GM18526 (cell line): ENCODE data around the gene FBXW4.

Source experiments
- POLR2A ChIP-seq: IDR thresholded peaks from 3 replicates; pipeline ENCODE4 v1.6.1; 2011; ENCODE audit not compliant: insufficient read length; ENCODE audit errors: extremely low read depth

Gene FBXW4

DNA sequence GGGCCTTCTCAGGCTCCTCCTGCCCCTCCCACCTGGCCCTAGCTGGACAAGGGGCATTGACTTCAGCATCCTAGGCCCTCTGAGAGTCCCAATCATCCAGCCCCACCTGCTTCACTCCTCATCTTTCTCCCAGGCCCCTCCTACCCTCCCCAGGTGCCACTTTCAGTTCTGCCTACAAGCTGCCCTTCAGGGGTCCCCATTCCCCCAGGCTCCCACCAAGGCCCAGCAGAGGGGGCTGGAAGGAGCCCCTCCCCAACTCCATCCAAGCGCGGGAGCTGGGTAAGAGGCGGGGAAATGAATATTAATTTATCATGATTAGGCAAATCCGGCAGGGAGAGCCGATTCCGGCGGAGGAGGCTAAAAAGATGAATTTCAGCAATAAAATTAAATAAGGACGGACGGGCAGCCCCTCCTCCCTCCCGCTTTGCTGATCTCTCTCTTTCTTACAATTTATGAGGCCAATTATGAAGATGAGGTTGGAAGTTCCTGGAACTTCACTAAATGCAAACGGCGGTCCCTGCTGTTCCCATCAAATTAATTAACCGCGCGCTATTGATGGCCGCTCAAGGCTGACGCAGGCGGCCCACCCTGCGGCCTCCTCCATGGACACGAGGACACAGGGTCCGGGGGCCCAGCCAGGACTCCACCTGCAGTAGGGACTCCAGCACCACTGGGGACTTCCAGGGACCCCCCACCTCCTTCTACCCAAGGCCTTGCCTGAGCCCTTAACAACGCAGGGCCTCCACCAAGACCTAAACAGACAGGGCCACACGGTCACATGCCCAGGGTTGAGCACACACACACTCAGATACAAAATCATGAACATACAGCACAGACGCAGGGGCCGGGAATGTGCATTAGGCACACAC is 120.9 kb downstream of the FBXW4 start:
- no peak for TF ChIP-seq POLR2A

DNA sequence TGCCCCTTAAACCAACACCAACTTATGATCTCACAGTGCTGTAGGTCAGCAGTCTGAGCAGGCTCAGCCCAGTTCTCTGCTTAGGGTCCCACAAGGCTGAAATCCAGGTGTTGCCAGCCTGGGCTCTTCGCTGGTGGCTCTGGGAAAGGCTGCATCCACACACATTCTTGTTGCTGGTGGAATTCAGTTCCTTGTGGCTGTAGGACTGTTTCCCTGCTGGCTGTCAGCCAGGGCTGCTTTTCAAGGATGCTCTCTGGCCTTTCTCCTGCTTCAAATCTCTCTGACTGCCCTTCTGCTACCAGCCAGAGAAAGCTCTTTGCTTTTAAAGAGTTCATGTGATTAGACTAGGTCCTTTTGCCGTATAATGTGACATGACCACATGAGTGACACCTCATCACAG is 122.2 kb downstream of the FBXW4 start:
- TF ChIP-seq POLR2A: no peak

DNA sequence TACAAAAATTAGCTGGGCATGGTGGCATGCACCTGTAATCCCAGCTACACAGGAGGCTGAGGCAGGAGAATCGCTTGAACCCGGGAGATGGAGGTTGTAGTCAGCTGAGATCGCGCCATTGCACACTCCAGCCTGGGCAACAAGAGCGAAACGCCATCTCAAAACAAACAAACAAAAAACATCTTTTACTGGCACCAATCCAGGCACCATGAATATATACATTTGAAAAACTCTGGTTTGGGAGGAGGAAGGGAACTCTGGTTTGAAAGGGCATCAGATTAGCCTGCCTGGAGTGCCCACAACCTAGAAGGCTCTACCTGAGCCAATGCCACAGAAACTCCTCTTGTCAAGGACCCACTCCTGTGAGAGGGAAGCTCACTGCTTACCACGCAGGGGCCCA is 122.8 kb downstream of the FBXW4 start:
- TF ChIP-seq POLR2A: no peak

DNA sequence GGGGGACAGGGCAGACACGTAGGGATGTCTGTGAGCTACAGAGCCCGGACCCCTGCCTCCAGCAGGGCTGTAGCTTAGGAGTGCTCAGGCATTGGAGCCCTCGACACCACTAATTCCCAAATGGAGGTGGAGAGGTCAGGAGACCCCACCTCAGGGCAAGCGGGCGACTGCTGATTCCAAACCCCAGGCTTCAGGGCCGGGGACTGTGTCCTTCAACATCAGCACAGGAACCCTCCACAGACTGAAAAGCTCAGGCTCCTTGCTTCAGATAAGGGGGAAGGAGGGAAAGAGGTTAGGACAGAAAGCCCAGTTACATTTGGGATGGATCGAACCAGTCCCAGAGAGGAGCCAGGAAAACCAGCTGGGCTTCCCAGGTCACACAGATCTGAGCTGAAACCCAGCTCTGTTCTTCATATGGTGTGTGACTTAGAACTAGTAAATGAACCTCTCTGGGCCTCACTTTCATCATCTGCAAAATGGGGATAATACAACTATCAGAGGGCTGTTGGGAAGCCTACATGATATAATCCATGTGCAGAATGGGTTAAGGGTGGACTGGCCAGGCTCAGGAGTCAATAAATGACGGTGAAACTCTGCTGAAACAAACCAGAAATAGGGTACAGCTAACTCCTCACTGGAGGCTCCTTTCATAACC is 123.6 kb downstream of the FBXW4 start:
- no peak for TF ChIP-seq POLR2A

DNA sequence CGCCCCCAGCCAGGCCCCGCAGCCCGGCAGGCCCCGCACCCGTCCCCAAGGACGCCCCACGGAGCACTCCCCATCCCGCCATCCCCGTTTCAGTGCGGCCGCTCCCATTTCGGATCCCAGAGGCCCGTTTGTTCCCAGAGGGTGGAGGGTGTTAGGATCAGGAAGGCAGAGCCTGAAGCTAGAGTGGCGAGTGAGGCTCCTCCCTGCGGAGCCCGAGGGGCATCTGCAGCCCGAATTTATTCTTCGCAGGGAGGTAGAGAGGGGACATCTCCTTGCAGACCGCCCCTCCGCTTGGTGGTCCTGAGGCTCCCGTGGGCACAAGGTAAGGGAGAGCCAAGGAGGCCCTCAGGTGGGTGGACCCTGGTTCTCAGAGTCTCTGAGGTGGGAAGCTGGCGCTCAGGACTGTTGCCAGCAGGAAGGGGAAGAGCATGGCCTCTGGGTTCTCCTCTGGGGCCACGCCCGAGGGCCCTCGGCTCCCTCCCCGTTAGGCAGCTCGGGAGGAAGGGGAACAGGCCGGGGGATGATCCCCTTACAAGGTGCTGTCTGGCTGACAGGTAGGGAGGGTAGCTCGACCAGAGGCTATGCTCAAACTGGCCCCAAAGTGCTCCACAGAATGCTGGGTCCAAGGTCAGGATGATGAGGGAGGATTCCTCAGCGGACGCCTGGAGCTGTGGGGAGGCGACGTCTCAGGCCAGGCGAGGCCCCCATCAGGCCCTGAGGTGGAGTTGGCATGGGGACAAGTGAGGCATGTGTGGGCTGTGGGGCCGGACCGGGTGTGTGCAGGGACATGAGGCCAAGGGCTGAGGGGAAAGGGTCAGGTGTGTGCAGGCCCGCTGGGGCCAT is 124.3 kb downstream of the FBXW4 start:
- TF ChIP-seq POLR2A: no peak

DNA sequence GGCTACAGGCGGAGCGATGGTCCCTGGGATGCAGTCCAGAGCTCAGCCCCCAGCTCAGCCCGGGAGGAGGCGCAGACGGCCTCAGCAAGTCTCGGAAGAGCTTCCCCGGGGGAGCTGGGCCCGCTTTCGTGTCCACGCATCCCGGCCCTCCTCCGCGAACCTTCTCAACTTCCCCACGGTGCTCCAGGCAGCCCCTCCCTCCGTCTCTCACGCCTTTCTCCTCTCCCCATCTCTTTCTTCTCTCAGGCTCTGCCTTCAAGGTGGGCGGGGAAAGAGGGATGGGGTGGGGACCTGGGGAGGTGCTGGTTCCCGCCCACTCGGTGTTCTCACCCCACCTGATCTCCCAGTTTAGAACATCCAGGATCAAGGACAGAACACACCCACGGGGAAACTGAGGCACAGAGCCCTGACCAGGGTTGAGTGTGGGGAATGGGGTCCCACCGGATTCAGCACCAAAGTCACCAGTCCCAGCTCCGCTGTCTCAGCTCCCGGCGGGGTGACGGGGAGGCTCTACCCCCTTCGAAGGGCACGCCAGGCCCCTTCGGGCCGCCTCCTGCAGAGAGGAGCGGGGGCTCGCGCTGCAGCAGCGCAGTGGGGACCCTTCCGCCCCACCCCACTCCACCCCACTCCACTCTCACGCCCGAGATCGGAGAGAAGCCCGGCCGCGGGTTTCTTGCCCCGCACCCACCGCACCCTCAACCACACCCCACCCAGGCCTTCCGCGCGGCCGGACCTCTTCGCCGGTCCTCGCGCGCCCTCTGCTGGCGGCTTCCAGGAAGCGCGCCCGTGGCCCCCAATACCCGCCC is 125.1 kb downstream of the FBXW4 start:
- no peak for TF ChIP-seq POLR2A

DNA sequence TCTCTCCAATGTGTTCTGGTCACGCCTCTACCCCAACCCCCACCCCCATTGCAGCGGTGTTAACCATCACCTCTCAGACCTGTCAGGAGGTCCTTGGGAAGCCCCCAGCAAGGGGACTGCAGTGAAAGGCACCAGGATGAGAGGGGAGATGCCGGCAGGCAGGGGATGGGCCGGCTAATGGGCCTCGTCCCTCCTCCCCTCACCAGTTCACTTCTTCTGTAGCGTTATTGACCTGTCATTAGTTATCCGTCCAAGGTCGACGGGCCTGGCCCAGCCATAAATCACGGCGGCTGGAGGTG is 125.7 kb downstream of the FBXW4 start:
- TF ChIP-seq POLR2A: no peak

DNA sequence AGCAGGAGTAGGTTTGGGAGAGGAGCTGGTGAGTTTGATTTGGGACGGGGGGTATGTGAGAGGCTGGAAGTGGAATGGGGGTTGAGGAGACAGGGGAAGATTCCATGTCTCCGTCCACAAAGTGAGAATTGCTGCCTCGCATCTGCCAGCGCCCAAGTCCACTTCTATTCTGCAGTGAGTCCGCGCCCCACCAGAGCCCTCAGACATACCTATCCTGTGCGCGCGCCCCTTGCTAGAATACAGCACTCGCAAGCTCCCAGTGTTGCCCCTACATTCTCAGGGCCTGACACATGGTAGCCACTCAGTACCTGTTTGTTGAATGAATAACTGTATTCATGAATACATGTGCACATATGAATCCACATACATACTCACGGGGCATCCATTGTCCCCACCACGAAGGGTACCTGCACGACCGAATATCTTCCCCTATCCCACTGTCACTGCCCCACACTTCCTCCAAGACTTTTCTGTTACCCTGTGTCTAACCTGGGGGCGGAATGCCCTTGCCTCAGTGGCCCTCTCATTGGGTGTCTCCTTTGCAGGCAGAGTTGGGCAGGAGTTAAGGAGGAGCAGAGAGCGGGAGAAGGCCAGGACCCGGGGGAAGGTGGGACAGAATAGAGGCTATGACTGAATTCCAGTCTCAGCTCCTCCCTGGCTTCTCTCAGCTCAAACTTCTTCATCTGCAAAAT is 126.8 kb downstream of the FBXW4 start:
- TF ChIP-seq POLR2A: no peak

DNA sequence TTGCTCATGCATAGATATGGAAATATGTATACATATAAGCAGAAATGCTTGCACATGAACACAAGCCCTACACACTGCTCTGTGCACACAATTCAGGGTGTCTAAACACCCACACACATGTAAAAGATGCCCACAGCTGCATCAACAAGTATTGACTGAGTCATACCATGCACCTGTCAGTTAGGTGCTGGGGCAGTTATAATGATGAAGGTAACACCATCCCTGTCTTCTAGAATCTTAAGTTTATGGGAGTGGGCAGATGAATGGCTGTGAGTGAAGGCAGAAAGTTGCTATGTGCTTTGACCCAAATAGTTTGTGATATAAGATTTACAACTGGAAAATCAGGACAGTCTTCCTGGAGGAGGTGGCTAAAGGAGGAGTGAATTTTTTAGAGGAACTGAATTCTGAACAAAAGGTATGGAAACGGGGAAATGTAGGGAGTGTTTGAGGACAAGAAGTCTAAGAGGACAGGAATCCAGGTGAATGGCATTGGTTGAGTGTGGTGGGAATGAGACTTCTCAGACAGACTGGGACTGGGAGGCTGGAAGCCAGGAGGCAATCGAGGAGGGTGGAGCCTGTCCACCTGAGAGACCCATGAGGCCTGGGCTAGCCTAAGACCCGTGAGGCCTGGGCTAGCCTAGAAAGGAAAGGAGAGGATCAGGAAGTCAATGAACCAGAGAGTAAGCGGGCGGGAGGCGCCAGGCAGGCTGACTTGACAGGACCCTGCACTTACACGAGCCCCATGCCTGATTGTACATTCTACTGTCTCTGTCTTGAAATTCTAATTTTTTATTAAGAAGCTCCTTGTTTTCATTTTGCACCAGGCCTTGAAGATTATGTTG is 127.6 kb downstream of the FBXW4 start:
- TF ChIP-seq POLR2A: no peak

DNA sequence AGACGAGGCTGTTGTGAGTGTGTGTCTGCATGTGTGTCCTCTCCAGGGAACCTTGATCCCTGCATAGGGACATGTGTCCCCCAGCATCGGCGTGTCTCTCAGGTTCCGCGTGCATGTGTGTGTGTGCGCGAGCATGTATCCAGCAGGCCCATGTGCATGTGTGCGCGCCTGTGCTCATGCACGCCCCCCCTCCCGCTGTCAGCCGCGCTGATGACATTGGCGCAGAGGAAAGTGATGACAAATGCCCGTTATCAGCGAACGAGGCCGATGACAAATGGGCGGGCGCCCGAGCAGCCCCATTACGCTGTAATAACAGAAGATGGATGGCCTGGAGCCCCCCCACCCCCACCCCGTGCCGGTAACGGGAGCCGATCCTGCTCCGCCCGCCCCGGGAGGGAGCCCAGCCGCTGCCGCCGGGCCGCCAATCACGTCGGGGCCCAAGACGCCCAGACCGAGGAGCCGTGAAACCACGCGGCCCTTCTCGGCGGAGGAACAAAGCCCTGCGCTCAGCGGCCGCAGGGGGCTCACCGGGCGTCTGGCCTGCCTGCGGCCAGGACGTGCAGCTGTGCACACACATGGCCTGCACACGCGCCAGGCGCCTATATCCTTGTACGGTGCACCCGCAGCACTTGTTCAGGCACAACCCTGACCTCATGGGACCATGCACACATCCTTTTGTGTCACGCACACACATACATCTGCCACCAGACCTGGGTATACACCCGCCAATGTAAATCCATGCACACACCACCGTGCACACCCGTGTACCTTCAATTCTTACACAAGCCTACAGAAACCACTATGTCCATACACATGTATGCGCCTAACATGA is 128.4 kb downstream of the FBXW4 start:
- TF ChIP-seq POLR2A: no peak

DNA sequence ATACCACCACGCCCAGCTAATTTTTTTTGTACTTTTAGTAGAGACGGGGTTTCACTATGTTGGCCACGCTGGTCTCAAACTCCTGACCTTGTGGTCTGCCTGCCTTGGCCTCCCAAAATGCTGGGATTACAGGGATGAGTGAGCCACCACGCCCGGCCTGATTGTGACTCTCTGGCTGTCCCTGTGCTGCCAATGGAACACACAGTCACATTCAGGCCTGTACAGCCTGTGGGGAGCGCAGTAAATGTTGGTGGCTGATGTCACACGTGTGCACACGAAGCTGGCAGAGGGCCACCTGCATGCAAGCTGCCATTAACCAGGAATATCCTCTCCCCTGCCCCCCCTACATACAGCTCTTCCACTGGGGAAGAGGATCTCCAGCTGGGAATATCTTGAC is 129.0 kb downstream of the FBXW4 start:
- TF ChIP-seq POLR2A: no peak

DNA sequence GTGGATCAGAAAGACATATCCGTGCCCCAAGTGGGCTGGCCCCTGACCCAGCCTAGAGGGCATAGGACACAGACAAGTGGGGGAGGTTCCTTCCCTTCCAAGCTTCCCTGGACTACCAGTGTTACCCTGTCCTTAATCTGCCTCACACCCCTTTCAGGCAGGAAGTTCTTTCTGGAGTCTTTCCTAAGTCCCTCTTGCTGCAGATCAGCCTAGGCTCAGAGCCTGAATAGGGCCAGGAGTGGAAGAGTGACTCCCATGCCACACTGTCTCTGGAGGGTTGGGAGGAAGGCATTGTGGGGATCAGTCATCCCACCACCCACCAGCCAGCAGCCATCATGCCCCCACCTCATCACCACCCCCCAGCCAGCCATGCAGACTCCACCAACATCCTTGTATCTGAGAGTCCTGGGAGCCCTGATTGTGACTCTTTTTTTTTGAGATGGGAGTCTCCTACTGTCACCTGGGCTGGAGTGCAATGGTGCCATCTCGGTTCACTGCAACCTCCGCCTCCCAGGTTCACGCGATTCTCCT is 129.5 kb downstream of the FBXW4 start:
- TF ChIP-seq POLR2A: no peak
